HG03280 (cell line): ENCODE results near the gene NFASC.

Experiments
- ATAC-seq: cut with Tn5 transposase; IDR thresholded peaks from one replicate; pipeline ENCODE4 v1.9.1; 2021; ENCODE audit warnings: mild to moderate bottlenecking, moderate library complexity; ENCODE audit not compliant: unreplicated experiment

NFASC gene

GRCh38 chr1:205002705-205003104 is 132.0 kb downstream of the NFASC start:
- ATAC-seq: no peak

DNA sequence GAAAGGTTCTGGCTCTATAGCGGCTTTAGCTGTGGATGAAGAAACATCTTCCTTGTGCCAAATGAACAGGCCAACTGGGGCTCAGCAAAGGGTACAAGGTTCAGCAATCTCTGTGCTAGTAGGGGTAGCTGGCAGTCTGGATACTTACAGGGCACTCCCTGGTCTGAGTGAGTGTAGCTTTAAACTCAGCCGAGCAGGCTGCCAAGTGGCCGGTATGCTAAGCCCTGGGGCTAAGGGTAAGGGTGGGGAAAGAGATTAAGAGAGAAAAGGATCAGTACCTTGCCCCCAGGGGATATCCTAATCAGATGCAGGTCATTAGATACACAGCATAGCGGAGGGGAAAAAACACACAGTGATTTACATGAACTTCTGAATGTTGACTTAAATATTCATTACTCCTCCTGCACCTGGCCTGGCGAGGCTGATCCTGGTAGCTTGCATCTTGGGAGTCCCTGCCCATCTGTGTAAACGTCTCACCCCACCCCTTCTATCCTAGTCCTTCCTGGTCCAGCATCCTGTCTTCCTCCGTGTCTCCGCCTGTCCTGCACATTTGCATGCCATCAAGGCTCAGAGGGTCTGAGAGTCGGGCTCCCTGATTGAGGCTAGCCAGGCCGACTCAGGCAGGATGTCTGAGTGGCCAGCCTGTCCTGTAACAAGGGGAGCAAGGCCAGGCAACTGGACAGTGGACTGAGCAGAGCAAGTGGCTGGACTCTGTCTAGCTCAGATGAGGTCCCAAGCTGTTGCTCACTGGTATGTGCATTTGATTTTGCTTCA is 132.9 kb downstream of the NFASC start:
- no peak for ATAC-seq

GRCh38 chr1:205004351-205004750 is 133.7 kb downstream of the NFASC start:
- ATAC-seq: no peak

DNA sequence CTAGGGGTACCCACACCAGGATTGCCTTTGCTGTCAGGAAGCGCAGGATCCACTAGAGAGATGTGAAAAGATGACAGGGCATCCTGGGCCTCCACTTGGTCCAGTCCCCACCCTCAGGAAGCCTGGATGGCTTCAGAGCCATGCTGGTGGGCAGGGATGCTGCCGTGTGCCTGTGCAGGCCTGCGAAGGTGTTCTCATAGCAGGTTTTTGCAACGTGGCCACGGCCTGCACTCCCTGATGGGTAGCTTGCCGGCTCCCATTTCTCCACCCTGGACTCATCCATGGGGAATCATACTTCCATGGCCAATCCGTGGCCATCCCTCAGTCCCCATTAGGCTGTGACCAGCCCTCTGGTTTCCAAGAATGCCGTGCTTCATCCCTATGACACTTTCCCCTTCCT is 138.2 kb downstream of the NFASC start:
- no peak for ATAC-seq

DNA sequence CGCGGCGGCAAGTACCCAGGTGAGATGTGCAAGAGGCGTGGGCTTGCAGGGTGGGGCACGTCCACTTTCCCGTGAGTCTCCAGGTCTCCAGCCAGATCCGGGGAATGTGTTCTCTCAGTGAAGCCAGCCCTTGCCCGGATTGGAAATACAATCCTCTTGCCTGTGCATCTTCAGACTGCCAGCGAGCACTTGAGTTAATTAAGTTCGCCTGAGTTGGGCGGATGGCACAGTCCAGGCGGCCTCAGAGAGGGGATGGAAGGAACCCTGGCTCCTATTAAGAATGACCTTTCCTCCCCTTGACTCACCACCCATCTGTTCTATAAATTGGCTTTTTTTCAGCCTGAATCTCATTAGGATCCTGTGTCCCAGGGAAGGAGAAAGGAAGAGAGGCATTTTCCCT is 139.0 kb downstream of the NFASC start:
- no peak for ATAC-seq

- ATAC-seq: no peak
Measured at GRCh38 chr1:205012391-205013140, 141.9 kb downstream of the NFASC start.

- no peak for ATAC-seq
Measured at GRCh38 chr1:205013683-205014367, 143.2 kb downstream of the NFASC start.

DNA sequence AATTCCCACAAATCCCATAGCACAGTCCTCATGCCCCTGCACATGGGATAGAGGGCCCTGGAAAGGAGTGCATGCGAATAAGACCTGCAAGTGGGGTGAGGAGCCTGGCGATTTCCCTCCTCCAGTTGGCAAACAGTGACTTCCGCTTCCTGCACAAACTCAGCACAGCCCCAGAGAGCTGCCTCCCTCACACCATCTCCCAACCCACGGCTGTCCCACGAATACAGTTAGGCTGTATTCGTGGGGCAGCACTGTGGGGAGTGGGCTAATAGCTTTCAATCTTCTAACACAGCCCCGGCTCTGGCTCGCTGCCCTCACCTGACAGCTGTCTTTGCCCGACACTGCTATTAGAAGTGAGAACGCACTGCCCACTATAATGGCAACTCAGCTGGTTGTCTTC is 144.1 kb downstream of the NFASC start:
- no peak for ATAC-seq

DNA sequence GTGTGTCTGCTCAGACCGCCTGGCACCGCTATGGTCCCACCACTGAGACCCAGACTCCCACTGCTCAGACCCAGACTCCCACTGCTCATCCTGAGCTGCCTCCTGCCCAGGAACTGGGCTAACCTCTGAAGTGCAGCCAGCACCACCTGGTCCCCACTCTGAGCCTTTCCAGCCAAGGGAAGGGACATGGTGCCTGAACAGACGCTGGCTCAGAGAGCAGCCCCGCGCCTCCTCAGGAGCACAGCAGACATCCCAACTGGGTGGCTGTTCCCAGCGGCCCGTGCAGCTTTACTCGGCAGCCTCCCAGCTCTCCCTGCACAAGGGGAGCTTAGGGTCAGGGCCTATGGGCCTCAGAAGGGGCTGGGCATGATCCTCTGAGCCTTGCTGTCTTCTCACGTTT is 144.6 kb downstream of the NFASC start:
- ATAC-seq: no peak

DNA sequence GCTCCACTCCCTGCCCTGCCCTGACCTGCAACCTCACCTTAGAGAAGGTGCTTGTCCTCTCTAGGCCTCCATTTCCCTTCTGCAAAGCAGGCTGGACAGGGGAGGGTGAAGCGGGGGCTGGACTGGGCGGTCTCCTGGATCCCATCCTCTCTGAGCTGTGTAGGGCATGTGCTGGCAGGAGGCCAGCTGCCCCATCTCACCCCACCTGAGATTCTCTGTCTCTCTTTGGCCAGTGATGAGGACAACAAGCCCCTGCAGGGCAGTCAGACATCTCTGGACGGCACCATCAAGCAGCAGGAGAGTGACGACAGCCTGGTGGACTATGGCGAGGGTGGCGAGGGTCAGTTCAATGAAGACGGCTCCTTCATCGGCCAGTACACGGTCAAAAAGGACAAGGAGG is 145.4 kb downstream of the NFASC start:
- no peak for ATAC-seq

GRCh38 chr1:205016584-205016983 is 145.9 kb downstream of the NFASC start:
- no peak for ATAC-seq

DNA sequence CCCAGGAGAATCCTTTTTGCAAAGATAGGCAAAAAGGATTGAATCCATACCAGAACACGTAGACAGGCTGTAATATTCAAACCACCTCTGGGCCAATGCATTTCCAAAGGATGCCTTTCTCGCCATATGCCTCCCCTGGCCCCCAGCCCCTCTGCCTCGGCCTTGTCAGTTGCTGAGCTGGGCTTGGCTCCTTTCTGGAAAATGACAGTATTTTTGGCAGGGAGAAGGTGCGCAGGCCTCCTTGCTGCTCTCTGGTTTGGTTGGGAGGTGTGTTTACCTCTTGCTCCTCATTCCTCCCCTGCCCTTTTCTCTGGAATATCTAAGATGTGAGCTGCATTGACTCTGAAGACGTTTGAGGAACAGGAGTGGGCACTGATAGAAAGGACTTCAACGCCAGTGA is 146.3 kb downstream of the NFASC start:
- no peak for ATAC-seq

DNA sequence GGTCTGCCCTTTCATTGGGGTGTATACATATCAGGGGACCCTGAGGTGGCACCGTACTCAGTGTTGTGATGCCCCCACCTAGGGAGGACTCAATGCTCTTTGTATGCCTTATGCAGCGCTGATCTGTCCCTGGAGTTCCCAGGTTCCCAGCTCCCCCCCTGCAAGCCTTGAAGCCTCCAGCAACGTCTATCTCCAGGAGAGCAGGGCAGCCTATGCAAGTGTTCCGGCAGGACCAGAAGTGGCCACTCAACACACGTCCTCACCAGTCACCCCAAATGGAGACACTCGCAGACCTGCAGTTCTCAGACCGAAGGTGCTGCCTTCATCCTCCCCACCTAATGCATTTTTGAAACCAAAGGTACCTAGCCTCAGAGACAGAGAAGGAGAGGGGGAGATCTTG is 147.1 kb downstream of the NFASC start:
- ATAC-seq: no peak

GRCh38 chr1:205018381-205018780 is 147.7 kb downstream of the NFASC start:
- ATAC-seq: no peak

DNA sequence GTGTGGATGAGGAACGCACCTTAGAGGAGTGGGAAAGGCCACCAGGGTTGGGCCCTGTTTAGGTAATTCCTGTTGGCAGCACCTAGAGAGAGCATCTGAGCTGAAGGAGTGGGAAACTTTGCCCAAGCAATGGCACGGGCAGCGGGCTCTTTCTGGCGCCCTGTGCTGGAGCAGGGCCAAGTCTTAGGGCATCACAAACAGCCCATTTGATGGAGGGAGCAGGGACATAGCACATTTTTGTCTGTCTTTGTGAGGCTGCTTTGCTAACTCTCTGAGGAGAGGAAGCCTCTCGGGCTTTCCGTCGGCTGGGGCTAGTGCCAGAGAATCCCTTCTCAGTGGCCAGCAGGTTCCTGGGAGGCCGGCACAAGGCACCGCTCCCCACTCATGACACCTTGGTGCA is 149.8 kb downstream of the NFASC start:
- no peak for ATAC-seq

GRCh38 chr1:205024679-205025078 is 154.0 kb downstream of the NFASC start:
- ATAC-seq: no peak

DNA sequence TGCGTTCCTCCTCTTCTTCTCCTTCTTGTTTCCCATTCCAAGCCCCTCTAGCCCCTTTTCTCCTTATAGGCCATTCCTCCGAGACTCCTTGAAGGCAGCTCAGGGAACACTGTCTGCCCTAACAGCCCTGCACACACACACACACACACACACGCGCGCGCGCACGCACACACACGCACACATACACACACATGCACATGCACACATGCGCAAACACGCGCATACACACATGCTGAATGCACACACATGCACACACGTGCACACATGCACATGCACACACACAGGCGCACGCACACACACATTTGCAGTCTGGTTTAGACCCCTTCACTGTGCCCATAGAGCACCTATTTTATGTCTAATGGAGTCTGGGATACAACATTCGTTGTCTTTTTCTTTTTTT is 154.6 kb downstream of the NFASC start:
- no peak for ATAC-seq

- no peak for ATAC-seq
Measured at GRCh38 chr1:205026181-205026580, 155.5 kb downstream of the NFASC start.

GRCh38 chr1:205028390-205028789 is 157.7 kb downstream of the NFASC start:
- ATAC-seq: no peak

GRCh38 chr1:205028924-205029323 is 158.3 kb downstream of the NFASC start:
- ATAC-seq: no peak

DNA sequence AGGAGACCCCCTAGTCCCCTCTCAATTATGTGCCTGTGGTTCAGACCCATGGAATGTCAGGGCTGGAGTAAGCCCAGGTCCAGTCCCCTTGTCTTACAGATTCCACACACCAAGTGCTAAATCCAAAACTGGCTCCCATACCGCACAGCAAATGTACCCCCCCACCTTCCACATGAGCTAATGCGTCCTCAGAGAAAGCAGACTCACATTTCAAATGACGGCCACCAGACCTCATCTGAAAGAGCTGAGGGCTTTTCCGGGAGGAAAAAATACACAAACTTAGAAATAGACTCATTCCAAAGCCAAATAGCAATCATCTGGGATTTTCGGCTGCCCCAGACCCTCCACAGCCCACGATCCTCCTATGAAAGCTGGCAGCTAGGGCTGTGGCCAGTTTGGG is 159.6 kb downstream of the NFASC start:
- no peak for ATAC-seq

GRCh38 chr1:205030896-205031295 is 160.2 kb downstream of the NFASC start:
- no peak for ATAC-seq
